GM18511 (cell line): ENCODE data around the gene NANOS1.

Source experiments
- ATAC-seq: cut with Tn5 transposase; IDR thresholded peaks from one replicate; pipeline ENCODE4 v1.9.1; 2021; ENCODE audit warnings: mild to moderate bottlenecking, moderate library complexity; ENCODE audit not compliant: unreplicated experiment

Gene NANOS1

GRCh38 chr10:119029613-119030420, at the start of gene NANOS1:
TSS of gene NANOS1 (plus strand) at chr10:119029714. CDS start at chr10:119029802, 88 bp downstream.
- ATAC-seq, result peak; percentile 29

GRCh38 chr10:118980135-118980865, 49.2 kb upstream of the NANOS1 start:
- no peak for ATAC-seq

- no peak for ATAC-seq
Observed at GRCh38 chr10:118980870-118981269, 48.6 kb upstream of the NANOS1 start.

GRCh38 chr10:118981946-118982345, 47.6 kb upstream of the NANOS1 start:
- ATAC-seq, result no peak

- no peak for ATAC-seq
Observed at GRCh38 chr10:118982366-118982765, 47.1 kb upstream of the NANOS1 start.

GRCh38 chr10:118983263-118983662, 46.3 kb upstream of the NANOS1 start:
- ATAC-seq, result no peak

GRCh38 chr10:118985576-118985975, 43.9 kb upstream of the NANOS1 start:
- ATAC-seq, result no peak

GRCh38 chr10:118986815-118987790, 42.4 kb upstream of the NANOS1 start:
- ATAC-seq, result peak; percentile 78

- no peak for ATAC-seq
Observed at GRCh38 chr10:118990326-118990725, 39.2 kb upstream of the NANOS1 start.

- no peak for ATAC-seq
Observed at GRCh38 chr10:118992496-118992895, 37.0 kb upstream of the NANOS1 start.

GRCh38 chr10:118993214-118993613, 36.3 kb upstream of the NANOS1 start:
- ATAC-seq, result no peak

GRCh38 chr10:118994321-118994720, 35.2 kb upstream of the NANOS1 start:
- no peak for ATAC-seq

GRCh38 chr10:118995739-118996138, 33.8 kb upstream of the NANOS1 start:
- no peak for ATAC-seq

- no peak for ATAC-seq
Observed at GRCh38 chr10:118997379-118997778, 32.1 kb upstream of the NANOS1 start.

- ATAC-seq, result no peak
Observed at GRCh38 chr10:118998183-118998582, 31.3 kb upstream of the NANOS1 start.

- no peak for ATAC-seq
Observed at GRCh38 chr10:119001717-119002500, 27.6 kb upstream of the NANOS1 start.

GRCh38 chr10:119003572-119004289, 25.8 kb upstream of the NANOS1 start:
- ATAC-seq, result no peak

- no peak for ATAC-seq
Observed at GRCh38 chr10:119005362-119006043, 24.0 kb upstream of the NANOS1 start.
